H1 (cell line): ENCODE results near the gene ITGA6. TPM values are rescaled to one million over a fixed set of nuclear protein-coding genes. Genes with fewer than 3 reads are reported as not detected.

Source experiments
- CTCF ChIA-PET: fragments of 300-600 bp; sonication (Branson Sonifier 250); formaldehyde crosslinking; loops from one replicate; lab custom pipeline; 2021; ENCODE audit not compliant: partially characterized antibody; lab: Charles Lee
- POLR2A ChIA-PET: fragments of 300-600 bp; sonication (Branson Sonifier 250); formaldehyde crosslinking; loops from one replicate; lab custom pipeline; 2021; ENCODE audit warnings: inconsistent platforms; ENCODE audit not compliant: partially characterized antibody; lab: Charles Lee
- DNase-seq, 2 experiments: peaks; one replicate each; pipeline versions ENCODE4 v3.0.0 to v3.0.0-alpha.2; 2010 to 2022; ENCODE audit warnings: low spot score in 2 of 2, low read depth in 1 of 2, mixed read lengths in 1 of 2
- FAIRE-seq: peaks from 2 replicates; lab custom pipeline; 2011; peaks lifted over from hg19 to GRCh38; lab: Jason Lieb, UNC
- H2AFZ ChIP-seq: 2 replicates; pipeline ENCODE4 v1.8.1; 2012; ENCODE audit warnings: low read length, inconsistent platforms
- H2AK5ac ChIP-seq: 2 replicates; pipeline ENCODE4 v1.6.1; 2013; ENCODE audit warnings: low read depth, low read length
- H2BK120ac ChIP-seq: replicated peaks from 2 replicates; pipeline ENCODE3; 2013; ENCODE audit warnings: low read depth, low read length, inconsistent platforms
- H2BK12ac ChIP-seq: 2 replicates; pipeline ENCODE4 v1.6.1; 2013; ENCODE audit warnings: low read depth, low read length
- H2BK15ac ChIP-seq: 2 replicates; pipeline ENCODE4 v1.6.1; 2013; ENCODE audit warnings: low read length
- H2BK20ac ChIP-seq: 2 replicates; pipeline ENCODE4 v1.6.1; 2013; ENCODE audit warnings: low read length
- H2BK5ac ChIP-seq: 2 replicates; pipeline ENCODE4 v1.6.1; 2013; ENCODE audit warnings: low read depth, low read length
- H3K14ac ChIP-seq: 2 replicates; pipeline ENCODE4 v1.6.1; 2013; ENCODE audit warnings: inconsistent platforms; ENCODE audit not compliant: insufficient read length
- H3K18ac ChIP-seq: 2 replicates; pipeline ENCODE4 v1.6.1; 2013; ENCODE audit warnings: low read length; ENCODE audit errors: extremely low read depth
- H3K23ac ChIP-seq: 2 replicates; pipeline ENCODE4 v1.6.1; 2013; ENCODE audit warnings: inconsistent platforms; ENCODE audit not compliant: insufficient read length
- H3K23me2 ChIP-seq: 2 replicates; pipeline ENCODE4 v1.6.1; 2013; ENCODE audit warnings: low read depth, low read length
- H3K27ac ChIP-seq: 2 replicates; pipeline ENCODE4 v1.6.1; 2011; ENCODE audit warnings: low read depth, low read length, inconsistent platforms
- H3K27me3 ChIP-seq, 4 experiments: replicated peaks in 1 of 4; 1 replicate in 1 of 4; 2 replicates in 3 of 4; pipeline versions ENCODE4 v1.6.1 to v1.8.1; 2011 to 2013; ENCODE audit warnings: low read length in 3 of 4, mild to moderate bottlenecking in 3 of 4, inconsistent platforms in 2 of 4, mixed read lengths in 2 of 4, moderate library complexity in 1 of 4; ENCODE audit not compliant: control insufficient read depth in 3 of 4, insufficient read depth in 3 of 4; ENCODE audit errors: extremely low read depth in 1 of 4
- H3K36me3 ChIP-seq, 4 experiments: 2 replicates each; pipeline versions ENCODE4 v1.6.1 to v1.8.1; 2011 to 2013; ENCODE audit warnings: mild to moderate bottlenecking in 4 of 4, low read length in 3 of 4, moderate library complexity in 2 of 4, control low read depth in 1 of 4, inconsistent platforms in 1 of 4; ENCODE audit not compliant: insufficient read depth in 4 of 4, control insufficient read depth in 2 of 4
- H3K4ac ChIP-seq: replicated peaks from 2 replicates; pipeline ENCODE3; 2013; ENCODE audit warnings: low read length, low read depth, mixed read lengths, inconsistent platforms; ENCODE audit not compliant: insufficient read length
- H3K4me1 ChIP-seq, 4 experiments: replicated peaks in 1 of 4; 1 replicate in 1 of 4; 2 replicates in 3 of 4; pipeline versions ENCODE4 v1.6.1 to v1.8.1; 2011 to 2013; ENCODE audit warnings: low read length in 3 of 4, inconsistent platforms in 2 of 4, mixed read lengths in 1 of 4; ENCODE audit not compliant: insufficient read depth in 4 of 4, control insufficient read depth in 3 of 4
- H3K4me2 ChIP-seq, 2 experiments: 2 replicates each; pipeline versions ENCODE4 v1.6.1 to v1.8.1; 2011 to 2013; ENCODE audit warnings: low read depth in 2 of 2, low read length in 2 of 2, control low read depth in 1 of 2, inconsistent platforms in 1 of 2, mild to moderate bottlenecking in 1 of 2; ENCODE audit not compliant: insufficient read depth in 1 of 2
- H3K4me3 ChIP-seq, 4 experiments: fragments of 200-600, 300-600 bp in 1 of 4; sonication (generic), shearing (Covaris generic), sonication (Bioruptor Twin) in 1 of 4; 2 replicates each; pipeline versions ENCODE4 v1.5.1 to v1.8.1; 2011 to 2016; ENCODE audit warnings: low read length in 4 of 4, low read depth in 3 of 4, control low read depth in 2 of 4, inconsistent platforms in 2 of 4, mild to moderate bottlenecking in 2 of 4, mixed read lengths in 1 of 4, moderate library complexity in 1 of 4; ENCODE audit not compliant: insufficient read depth in 2 of 4; ENCODE audit errors: extremely low read depth in 1 of 4
- H3K56ac ChIP-seq: replicated peaks from 2 replicates; pipeline ENCODE3; 2013; ENCODE audit warnings: low read depth, mild to moderate bottlenecking, mixed read lengths, low read length, inconsistent platforms; ENCODE audit not compliant: insufficient read length
- H3K79me1 ChIP-seq: 2 replicates; pipeline ENCODE4 v1.6.1; 2013; ENCODE audit warnings: low read depth, low read length, control low read depth
- H3K79me2 ChIP-seq, 2 experiments: 2 replicates each; pipeline versions ENCODE4 v1.6.1 to v1.8.1; 2012 to 2013; ENCODE audit warnings: low read length in 2 of 2, mild to moderate bottlenecking in 2 of 2, inconsistent platforms in 1 of 2; ENCODE audit not compliant: insufficient read depth in 2 of 2, control insufficient read depth in 1 of 2
- H3K9ac ChIP-seq, 4 experiments: replicated peaks in 1 of 4; 1 replicate in 1 of 4; 2 replicates in 3 of 4; pipeline versions ENCODE4 v1.6.1 to v1.8.1; 2011 to 2013; ENCODE audit warnings: low read depth in 3 of 4, low read length in 3 of 4, control low read depth in 2 of 4, mild to moderate bottlenecking in 2 of 4, moderate library complexity in 2 of 4, inconsistent platforms in 1 of 4; ENCODE audit errors: extremely low read depth in 1 of 4
- H3K9me3 ChIP-seq, 2 experiments: 2 replicates each; pipeline versions ENCODE4 v1.6.1 to v1.8.1; 2012 to 2013; ENCODE audit warnings: mild to moderate bottlenecking in 2 of 2, moderate library complexity in 2 of 2, control low read depth in 1 of 2, inconsistent platforms in 1 of 2, low read depth in 1 of 2, low read length in 1 of 2, mixed read lengths in 1 of 2; ENCODE audit not compliant: insufficient read depth in 2 of 2
- H4K20me1 ChIP-seq, 2 experiments: replicated peaks in 1 of 2; 2 replicates each; pipeline versions ENCODE3 to v1.8.1; 2011 to 2013; ENCODE audit warnings: inconsistent platforms in 2 of 2, low read length in 2 of 2, mild to moderate bottlenecking in 1 of 2; ENCODE audit not compliant: insufficient read depth in 2 of 2, control insufficient read depth in 1 of 2
- H4K5ac ChIP-seq: 2 replicates; pipeline ENCODE4 v1.6.1; 2013; ENCODE audit warnings: low read length, low read depth, mixed read lengths, inconsistent platforms; ENCODE audit not compliant: insufficient read length
- H4K8ac ChIP-seq: 2 replicates; pipeline ENCODE4 v1.8.0; 2013; ENCODE audit warnings: mild to moderate bottlenecking, moderate library complexity, low read length, inconsistent platforms; ENCODE audit not compliant: insufficient read depth; ENCODE audit errors: extremely low read depth
- H4K91ac ChIP-seq: replicated peaks from 2 replicates; pipeline ENCODE3; 2013; ENCODE audit warnings: low read length, mixed read lengths, inconsistent platforms; ENCODE audit not compliant: insufficient read length
- ATF2 ChIP-seq: IDR thresholded peaks from 2 replicates; pipeline ENCODE4 v1.6.1; 2012; ENCODE audit warnings: low read length, inconsistent platforms
- CEBPB ChIP-seq: IDR thresholded peaks from 2 replicates; pipeline ENCODE4 v1.6.1; 2012; ENCODE audit warnings: low read depth, low read length
- EZH2 ChIP-seq: fragments of 200-600 bp; sonication (generic); IDR thresholded peaks from 2 replicates; pipeline ENCODE4 v1.7.1; 2012; ENCODE audit warnings: low read depth, mild to moderate bottlenecking, moderate library complexity, low read length, inconsistent platforms; ENCODE audit not compliant: severe bottlenecking
- GABPA ChIP-seq: IDR thresholded peaks from 2 replicates; pipeline ENCODE4 v1.6.1; 2011; ENCODE audit warnings: mild to moderate bottlenecking, low read length, moderate library complexity, borderline replicate concordance; ENCODE audit not compliant: insufficient read depth
- GTF2F1 ChIP-seq: IDR thresholded peaks from 2 replicates; pipeline ENCODE4 v1.6.1; 2012; ENCODE audit warnings: low read depth, low read length, improper control_type of control experiment, borderline replicate concordance
- HDAC6 ChIP-seq: IDR thresholded peaks from one replicate; pipeline ENCODE4 v1.7.1; 2012; ENCODE audit warnings: low read depth, mild to moderate bottlenecking, inconsistent platforms, low read length, moderate library complexity
- KDM4A ChIP-seq: IDR thresholded peaks from one replicate; pipeline ENCODE4 v1.7.1; 2012; ENCODE audit warnings: low read depth, mild to moderate bottlenecking, moderate library complexity, low read length, inconsistent platforms; ENCODE audit not compliant: severe bottlenecking
- KDM5A ChIP-seq: fragments of 200-600 bp; IDR thresholded peaks from 2 replicates; pipeline ENCODE4 v1.7.1; 2012; ENCODE audit warnings: mild to moderate bottlenecking, low read length, inconsistent platforms, mixed read lengths
- SAP30 ChIP-seq: fragments of 300-600 bp; sonication (generic); IDR thresholded peaks from 2 replicates; pipeline ENCODE4 v1.7.1; 2012; ENCODE audit warnings: low read length, moderate library complexity, mild to moderate bottlenecking, inconsistent platforms; ENCODE audit not compliant: insufficient read depth, insufficient replicate concordance
- TCF12 ChIP-seq: IDR thresholded peaks from 2 replicates; pipeline ENCODE4 v1.6.1; 2011; ENCODE audit warnings: low read depth, mild to moderate bottlenecking, low read length
- TEAD4 ChIP-seq: IDR thresholded peaks from 2 replicates; pipeline ENCODE4 v1.6.1; 2012; ENCODE audit warnings: low read depth, low read length, inconsistent platforms, mixed read lengths
- WGBS, 2 experiments: shearing (Covaris generic) in 1 of 2; methylation state at CpG; one replicate each; pipeline versions ENCODE4 v1.1.6 to v1.1.7; 2013 to 2015; ENCODE audit warnings: low lambda C conversion rate in 2 of 2, mixed read lengths in 2 of 2, inconsistent platforms in 1 of 2, low coverage in 1 of 2, missing lambda C conversion rate in 1 of 2; ENCODE audit not compliant: insufficient replicate concordance in 2 of 2, insufficient coverage in 1 of 2, insufficient read length in 1 of 2; ENCODE audit errors: extremely low coverage in 1 of 2, missing lambda C conversion rate in 1 of 2; 5-methylcytosine and 5-hydroxymethylcytosine counted together
- polyA plus RNA-seq, 7 experiments: library from polyadenylated mRNA; depleted of rRNA in 3 of 7; stranded (reverse) in 5 of 7; unstranded in 2 of 7; fragments of >200 nt in 5 of 7; fragments of 200-250 nt in 2 of 7; gene quantifications; 1 replicate in 5 of 7; 2 replicates in 1 of 7; 4 replicates in 1 of 7; pipeline versions ENCODE4 v1.2.1 to v1.2.3, GENCODE V29; 2011 to 2013; ENCODE audit warnings: missing spikeins in 2 of 7, mixed read lengths in 2 of 7
- total RNA-seq: library from RNA; stranded (reverse); fragmentation: NEBNext Ultra II Directional; extraction: Animal tissue kit (Norgen Biotek cat#: 25700); gene quantifications from 2 replicates; pipeline ENCODE4 v1.2.1, GENCODE V29; 2021

The ITGA6 gene
- total and polyA plus RNA-seq, 2 of the 8 experiments (the other 6 are each of a cell fraction or from before 2014, with no cell fraction given) = 26.9 to 118 TPM

GRCh38 chr2:172545408-172546075 is 118.2 kb downstream of the ITGA6 start:
- no peak overlapping the region for H2BK12ac ChIP-seq
- no peak overlapping the region for H3K4me3 ChIP-seq
- TF ChIP-seq TCF12 = no peak
- TF ChIP-seq KDM4A = no peak
- no peak for TF ChIP-seq SAP30
- TF ChIP-seq TEAD4 = no peak
- no peak for TF ChIP-seq GTF2F1
- TF ChIP-seq EZH2 = no peak
- TF ChIP-seq KDM5A = no peak
- TF ChIP-seq HDAC6 = no peak
- no peak for TF ChIP-seq ATF2
- TF ChIP-seq CEBPB = no peak
- TF ChIP-seq GABPA = no peak

More at GRCh38 chr2:172545408-172546075, 118.2 kb downstream of the ITGA6 start:
- WGBS, 2 experiments = 96% methylated on average over 2 of the region's 2 CpGs; no CpG with 5 or more reads in 1 of the 2 experiments
- peaks cover 25 to 36% of the 10 kb centered on the region in 2 experiments for H3K9me3 ChIP-seq
- FAIRE-seq (no peak), DNase-seq (no peak)
- no peak overlapping the region for H4K91ac ChIP-seq
- no peak overlapping the region for H3K56ac ChIP-seq
- no peak overlapping the region for H3K27ac ChIP-seq
- CTCF ChIA-PET = interaction anchor here (0.6 to 1.6 kb wide), 3 partner anchors 9 to 449 kb away, joined by 3 to 4 read pairs (median 3); no protein-coding TSS in a partner anchor
- H3K23ac ChIP-seq = no peak overlapping the region
- no peak overlapping the region for H4K5ac ChIP-seq
- H2AFZ ChIP-seq = no peak overlapping the region
- no peak overlapping the region for H2BK20ac ChIP-seq
- H2AK5ac ChIP-seq = no peak overlapping the region
- H2BK120ac ChIP-seq = no peak overlapping the region
- H3K4me1 ChIP-seq = peaks cover 0 to 7% (median 1%) of the 10 kb centered on the region in 4 experiments; a peak in 2 of 7 replicates
- H3K36me3 ChIP-seq = peaks cover 0 to 15% (median 2%) of the 10 kb centered on the region in 4 experiments; a peak in 3 of 8 replicates
- H3K4ac ChIP-seq = no peak overlapping the region
- H4K8ac ChIP-seq = no peak overlapping the region
- no peaks in the 10 kb centered on the region for H3K23me2 ChIP-seq
- H3K18ac ChIP-seq = no peak overlapping the region
- POLR2A ChIA-PET = interaction anchor here (1.0 to 1.4 kb wide), 4 partner anchors 10 to 34 kb away, joined by 3 to 6 read pairs (median 4); no protein-coding TSS in a partner anchor
- no peak overlapping the region for H2BK5ac ChIP-seq
- H3K9ac ChIP-seq = no peak overlapping the region
- H4K20me1 ChIP-seq = no peaks in the 10 kb centered on the region
- H3K4me2 ChIP-seq = no peak overlapping the region
- H3K14ac ChIP-seq = no peak overlapping the region
- no peaks in the 10 kb centered on the region for H3K27me3 ChIP-seq
- H3K79me2 ChIP-seq = no peaks in the 10 kb centered on the region
- no peaks in the 10 kb centered on the region for H3K79me1 ChIP-seq
- H2BK15ac ChIP-seq = no peak overlapping the region
